Suppressor macrophage treated with lipopolysaccharide for 4 hours (primary cell): ENCODE measurements around the gene ZDHHC16.
A peak's percentile ranks its signal among the peaks of the same experiment; 100 is the strongest.
"Not testable (repeated sequence)": the region's sequence is repeated elsewhere in the genome, so short reads cannot be mapped to it uniquely, and the experiment has no call there.

Experiments
- DNase-seq: peaks from one replicate; pipeline ENCODE4 v3.0.0-alpha.2; 2020

The ZDHHC16 gene

GRCh38 chr10:97435211-97435610 lies 10.8 kb upstream of the ZDHHC16 start:
- no peak for DNase-seq

- no peak for DNase-seq
These were observed 3.7 kb upstream of the ZDHHC16 start for GRCh38 chr10:97442277-97442676.

- no peak for DNase-seq
These were observed 1.8 kb upstream of the ZDHHC16 start for GRCh38 chr10:97444212-97444611.

- no peak for DNase-seq
These were observed 636 bp upstream of the ZDHHC16 start for GRCh38 chr10:97445357-97445721.

DNA sequence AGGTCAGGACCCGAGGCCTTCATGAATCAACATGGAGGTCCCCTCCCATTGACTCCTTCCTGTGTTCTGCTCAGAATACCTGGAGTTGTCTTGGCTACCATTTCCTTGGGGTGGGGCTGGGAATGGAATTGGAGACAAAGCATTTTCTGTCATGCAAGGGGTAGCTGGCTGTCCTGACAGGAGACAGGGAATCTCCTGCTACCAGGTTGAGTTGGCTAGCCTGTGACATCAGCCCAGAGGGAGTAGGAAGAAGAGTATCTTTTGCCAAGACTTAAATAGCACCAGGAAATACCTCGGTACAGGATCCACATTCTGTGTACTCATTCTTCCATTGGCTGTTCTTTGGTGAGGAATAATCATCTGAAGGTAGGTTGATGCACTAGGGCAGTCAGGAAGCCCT lies 4.9 kb downstream of the ZDHHC16 start:
- no peak for DNase-seq

DNA sequence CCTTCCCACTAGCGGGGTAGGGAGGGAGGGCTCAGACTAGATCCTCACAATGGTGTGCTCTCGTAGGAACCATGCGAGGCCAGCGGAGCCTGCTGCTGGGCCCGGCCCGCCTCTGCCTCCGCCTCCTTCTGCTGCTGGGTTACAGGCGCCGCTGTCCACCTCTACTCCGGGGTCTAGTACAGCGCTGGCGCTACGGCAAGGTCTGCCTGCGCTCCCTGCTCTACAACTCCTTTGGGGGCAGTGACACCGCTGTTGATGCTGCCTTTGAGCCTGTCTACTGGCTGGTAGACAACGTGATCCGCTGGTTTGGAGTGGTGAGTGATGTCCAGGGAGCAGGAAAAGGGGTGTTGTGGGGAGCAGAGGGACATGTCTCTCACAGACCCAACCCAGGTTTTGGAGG lies 5.6 kb downstream of the ZDHHC16 start:
- no peak for DNase-seq

GRCh38 chr10:97452352-97452751 lies 6.4 kb downstream of the ZDHHC16 start:
- no peak for DNase-seq

DNA sequence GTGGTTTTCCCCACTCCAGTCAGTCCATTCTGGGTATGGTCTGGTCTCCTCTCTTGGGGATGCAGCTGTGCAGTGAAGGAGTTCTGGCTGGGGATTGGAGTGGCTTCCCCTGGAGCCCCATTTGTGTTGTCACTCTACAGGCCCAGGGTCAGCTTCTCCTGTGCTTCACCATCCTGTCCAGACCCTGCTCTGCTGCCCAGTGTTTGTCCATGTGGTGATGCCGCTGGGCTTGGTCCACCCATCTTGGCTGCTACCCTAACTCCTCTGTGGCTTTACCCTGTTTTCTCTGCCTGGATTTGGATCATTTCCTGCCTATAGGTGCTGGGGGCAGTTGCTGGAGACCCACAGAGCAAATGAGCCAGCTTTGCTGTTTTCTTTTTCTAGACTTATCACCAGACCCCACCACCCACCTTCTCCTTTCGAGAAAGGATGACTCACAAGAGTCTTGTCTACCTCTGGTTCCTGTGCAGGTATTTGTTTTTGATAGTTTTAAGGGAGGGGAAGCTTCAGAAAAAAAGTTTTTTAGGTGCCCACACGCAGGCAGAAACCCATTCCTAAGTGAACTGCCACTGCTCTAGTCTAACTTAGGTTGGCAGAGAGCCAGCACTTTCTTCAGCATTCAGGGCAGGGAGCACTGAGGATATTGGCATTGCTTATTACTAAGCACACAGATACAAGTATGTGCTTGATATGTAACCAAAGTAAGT lies 8.5 kb downstream of the ZDHHC16 start:
- DNase-seq, result no peak

DNA sequence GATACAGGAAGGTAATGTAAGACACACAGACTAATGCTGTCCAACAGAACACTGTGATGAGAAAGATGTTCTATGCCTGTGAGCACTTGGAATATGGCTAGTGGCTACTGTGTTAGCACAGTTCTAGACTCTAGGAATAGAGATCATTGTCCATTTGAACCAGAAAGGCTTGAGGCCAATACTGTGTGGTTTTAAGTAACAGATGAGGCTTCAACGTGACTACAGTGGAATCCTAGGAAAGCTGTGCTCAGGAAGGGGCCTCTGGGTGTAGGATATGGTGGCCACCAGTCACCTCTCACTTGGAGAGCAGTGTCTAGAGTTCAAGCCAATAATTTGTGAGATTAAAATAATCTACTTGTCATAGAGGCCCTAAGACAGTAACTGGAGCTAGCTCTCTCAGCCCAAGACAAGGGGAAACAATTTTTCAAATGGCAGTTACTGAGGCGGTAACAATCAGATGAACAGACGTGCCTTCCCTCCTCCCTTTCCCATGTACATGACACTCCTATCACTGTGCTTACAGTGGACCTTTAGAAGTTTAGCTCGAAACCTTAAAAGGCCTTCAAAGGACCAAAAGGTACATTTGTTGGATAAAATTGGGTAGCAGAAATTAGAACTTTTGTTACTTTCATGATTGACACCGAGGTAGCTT lies 10.2 kb downstream of the ZDHHC16 start:
- no peak for DNase-seq

DNA sequence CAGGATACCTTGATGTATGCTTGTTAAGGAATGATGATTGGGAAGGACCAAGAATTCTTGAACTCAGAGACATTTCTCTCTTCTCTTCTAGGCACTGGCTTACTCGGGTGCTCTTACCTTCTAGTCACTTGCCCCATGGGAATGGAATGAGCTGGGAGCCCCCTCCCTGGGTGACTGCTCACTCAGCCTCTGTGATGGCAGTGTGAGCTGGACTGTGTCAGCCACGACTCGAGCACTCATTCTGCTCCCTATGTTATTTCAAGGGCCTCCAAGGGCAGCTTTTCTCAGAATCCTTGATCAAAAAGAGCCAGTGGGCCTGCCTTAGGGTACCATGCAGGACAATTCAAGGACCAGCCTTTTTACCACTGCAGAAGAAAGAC lies 10.7 kb downstream of the ZDHHC16 start:
- DNase-seq, result no peak

DNA sequence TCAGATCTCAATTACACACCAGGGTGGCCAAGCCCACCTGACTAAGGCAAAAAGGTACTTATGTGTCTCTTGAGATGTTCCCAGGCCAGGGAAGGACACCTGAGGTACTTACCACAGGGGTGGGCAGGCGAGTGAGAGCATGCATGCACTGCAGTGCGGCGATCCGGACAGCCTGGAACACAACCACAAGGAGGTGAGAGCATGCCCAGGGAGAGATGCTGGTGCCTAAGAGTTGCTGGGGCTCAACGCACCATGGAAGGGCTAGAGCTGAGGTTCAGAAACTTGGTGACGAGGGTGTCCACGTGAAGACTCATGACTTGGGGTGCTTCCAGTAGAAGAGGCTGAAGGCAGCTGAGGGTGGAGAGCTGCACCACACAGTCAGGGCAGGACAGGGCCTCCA lies 13.1 kb downstream of the ZDHHC16 start:
- DNase-seq, result no peak

- DNase-seq, result no peak
These were observed 14.0 kb downstream of the ZDHHC16 start for GRCh38 chr10:97459933-97460332.

DNA sequence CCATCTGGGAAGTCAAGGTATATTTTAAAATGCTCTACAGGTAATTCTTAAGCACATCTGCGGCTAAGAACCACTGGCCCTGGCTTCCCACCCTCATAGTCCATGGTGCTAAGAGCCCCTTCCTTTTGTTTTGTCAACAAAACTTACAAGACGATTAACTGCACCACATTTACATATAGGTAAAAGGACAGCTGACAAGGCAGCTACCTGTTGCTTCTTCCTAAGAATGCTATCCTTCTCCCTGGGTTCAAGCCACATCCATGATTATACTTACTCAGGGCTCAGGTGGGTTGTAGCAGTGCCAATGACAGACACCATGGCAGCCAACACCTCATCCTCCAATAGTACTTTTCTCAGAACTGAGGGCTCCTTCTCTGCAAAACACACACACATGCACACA lies 16.3 kb downstream of the ZDHHC16 start:
- DNase-seq, result no peak

DNA sequence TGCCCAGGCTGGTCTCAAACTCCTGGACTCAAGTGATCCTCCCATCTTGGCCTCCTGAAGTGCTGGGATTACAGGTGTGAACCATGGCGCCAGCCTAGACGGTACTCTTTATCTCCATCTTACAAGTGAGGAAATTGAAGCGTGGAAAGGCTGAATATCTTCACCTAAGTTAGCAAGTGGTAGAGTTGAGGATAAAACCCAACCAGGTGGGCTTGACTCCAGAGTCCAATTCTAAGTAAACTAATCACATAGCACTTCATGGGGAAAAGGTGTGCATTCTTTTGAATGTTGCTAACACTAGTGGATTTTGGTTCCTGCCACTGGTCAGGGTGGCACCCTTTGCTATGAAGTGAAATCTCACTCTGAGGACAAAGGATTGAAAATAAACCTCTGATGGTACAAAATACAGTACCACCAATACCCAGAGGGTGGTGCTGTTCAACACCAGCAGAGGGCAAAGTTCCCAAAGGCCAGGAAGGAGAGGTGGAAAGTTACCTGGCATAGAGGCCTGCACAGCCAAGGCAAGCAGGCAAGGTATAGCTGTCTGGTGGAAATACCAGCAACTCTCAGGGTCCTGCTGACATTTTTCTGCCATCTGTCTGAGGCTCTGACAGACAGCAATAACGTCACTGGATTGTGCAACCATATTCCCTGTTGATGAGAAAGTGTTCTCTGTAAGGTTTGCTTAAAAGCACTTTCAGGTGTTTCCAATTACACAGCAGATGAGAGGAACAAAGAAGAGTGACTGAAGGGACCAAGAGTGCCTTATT lies 17.6 kb downstream of the ZDHHC16 start:
- peak; percentile 42 for DNase-seq

DNA sequence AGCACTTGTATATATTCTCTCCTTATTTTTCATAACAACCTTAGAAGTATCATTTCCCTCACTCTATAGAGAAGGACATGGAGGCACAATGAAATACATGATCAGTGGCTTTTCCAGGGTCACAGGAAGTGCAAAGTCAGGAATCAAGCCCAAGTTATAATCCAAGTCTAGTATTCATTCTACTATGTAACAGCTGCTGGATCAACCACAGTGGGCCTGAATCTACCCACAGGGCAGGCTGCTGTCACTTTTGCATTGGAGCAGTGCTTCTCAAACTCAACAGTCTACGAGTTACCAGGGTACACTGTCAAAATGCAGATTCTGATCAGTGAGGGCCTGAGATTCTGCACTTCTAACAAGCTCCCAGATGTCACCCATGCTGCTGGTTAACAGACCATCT lies 18.3 kb downstream of the ZDHHC16 start:
- no peak for DNase-seq

DNA sequence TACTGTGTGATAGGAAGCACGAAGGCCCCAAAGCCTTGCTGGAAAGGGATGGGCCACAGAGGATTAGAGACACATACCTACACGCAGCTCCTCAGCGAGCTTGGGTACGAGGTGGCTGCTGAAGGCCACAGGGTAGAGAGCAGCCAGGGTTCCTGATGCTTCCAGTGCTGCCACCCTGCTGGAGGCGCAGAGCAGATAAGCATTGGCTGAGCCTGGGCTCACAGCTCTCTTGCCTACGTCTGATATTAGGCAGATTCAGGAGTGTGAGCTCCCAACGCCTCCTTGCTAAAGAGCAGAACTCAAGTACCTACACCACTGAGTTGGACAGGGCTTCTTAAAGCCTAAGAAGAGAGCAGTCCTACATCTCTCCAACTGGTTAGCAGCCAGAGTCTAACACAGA lies 20.0 kb downstream of the ZDHHC16 start:
- DNase-seq, result no peak

GRCh38 chr10:97466755-97467154 lies 20.8 kb downstream of the ZDHHC16 start:
- DNase-seq, result no peak

GRCh38 chr10:97468162-97468561 lies 22.2 kb downstream of the ZDHHC16 start:
- no peak for DNase-seq

GRCh38 chr10:97468781-97469180 lies 22.8 kb downstream of the ZDHHC16 start:
- not testable (repeated sequence) for DNase-seq

DNA sequence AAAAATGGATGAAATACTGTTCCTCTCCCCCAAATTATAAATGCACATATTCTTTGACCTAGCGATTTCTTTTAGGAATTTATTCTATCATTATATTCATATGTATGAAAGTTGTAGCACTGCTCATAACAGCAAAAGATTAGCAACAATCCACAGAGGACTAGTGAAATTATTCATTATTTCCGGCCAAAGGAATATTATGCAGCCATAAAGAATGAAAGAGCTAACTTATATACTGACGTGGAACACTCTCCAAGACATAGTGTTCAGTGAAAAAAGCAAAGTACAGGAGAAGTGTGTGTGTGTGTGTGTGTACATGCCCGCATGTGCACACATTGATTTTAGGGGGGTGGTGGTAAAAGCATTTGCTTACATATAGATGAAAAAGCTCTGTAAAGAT lies 28.9 kb downstream of the ZDHHC16 start:
- no peak for DNase-seq

DNA sequence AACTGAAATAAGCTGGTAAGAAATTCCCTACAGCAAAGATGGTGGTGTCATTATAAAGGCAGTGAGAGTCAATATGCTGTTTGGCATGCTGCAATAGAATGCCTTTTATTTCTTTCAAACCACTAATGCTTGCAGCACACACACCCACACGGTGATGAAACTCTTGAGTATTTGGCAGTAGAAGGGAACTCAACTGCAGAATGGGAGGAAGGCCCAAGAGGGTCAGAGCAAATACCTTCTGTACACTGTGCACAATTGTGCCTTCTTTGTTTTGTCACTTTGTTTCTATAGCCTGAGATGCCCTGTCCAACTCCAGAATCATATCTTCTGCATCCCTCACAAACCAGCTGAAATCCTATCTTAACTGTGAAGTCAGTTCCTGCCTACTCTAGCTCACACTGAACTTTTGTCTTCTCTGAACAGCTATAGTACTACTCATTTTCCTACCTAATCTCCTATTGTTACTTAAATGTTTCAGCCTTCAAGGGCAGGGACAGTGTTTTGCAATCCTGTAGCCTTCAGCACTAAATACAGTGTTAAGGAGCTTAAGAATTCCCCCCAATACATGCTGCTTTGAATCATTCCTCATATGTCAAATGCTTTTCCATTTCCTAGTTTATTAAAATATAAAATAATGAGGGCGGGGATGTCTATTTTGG lies 30.1 kb downstream of the ZDHHC16 start:
- peak; percentile 66 for DNase-seq

DNA sequence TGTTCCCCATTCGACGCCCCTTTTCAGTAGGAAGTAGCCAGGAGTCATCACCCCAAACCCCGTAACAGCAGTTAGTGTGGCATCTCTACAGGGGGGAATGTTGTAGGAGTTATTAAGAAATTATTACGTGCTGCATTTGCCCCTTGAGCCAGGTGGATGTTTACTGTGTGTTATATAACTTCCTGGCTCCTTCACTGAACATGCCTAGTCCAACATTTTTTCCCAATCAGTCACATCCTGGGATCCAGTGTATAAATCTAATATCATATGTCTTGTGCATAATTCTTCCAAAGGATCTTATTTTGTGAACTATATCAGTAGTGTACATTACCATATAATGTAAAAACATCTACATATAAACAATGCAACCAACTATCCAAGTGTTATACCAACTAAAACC lies 33.4 kb downstream of the ZDHHC16 start:
- not testable (repeated sequence) for DNase-seq

- DNase-seq, result no peak
These were observed 34.0 kb downstream of the ZDHHC16 start for GRCh38 chr10:97479939-97480338.

- no peak for DNase-seq
These were observed 35.1 kb downstream of the ZDHHC16 start for GRCh38 chr10:97481071-97481470.
